H9 (cell line): Measurements from ENCODE around the gene RNF141. TPM values are rescaled to one million over a fixed set of nuclear protein-coding genes. Genes with fewer than 3 reads are reported as not detected.

Experiments used
- DNase-seq: peaks from one replicate; pipeline ENCODE4 v3.0.0-alpha.2; 2017
- H2AFZ ChIP-seq: one replicate; pipeline ENCODE4 v1.6.1; 2013; ENCODE audit warnings: mild to moderate bottlenecking, low read length, control low read depth, moderate library complexity
- H2AK5ac ChIP-seq: 2 replicates; pipeline ENCODE4 v1.6.1; 2013; ENCODE audit warnings: low read length, control low read depth, mixed read lengths; ENCODE audit not compliant: insufficient read length
- H2BK120ac ChIP-seq: one replicate; pipeline ENCODE4 v1.6.1; 2013; ENCODE audit warnings: low read depth, mild to moderate bottlenecking, low read length, control low read depth, inconsistent platforms; ENCODE audit not compliant: poor library complexity, severe bottlenecking
- H2BK12ac ChIP-seq: 2 replicates; pipeline ENCODE4 v1.6.1; 2013; ENCODE audit warnings: low read length, control low read depth, mixed read lengths, low read depth; ENCODE audit not compliant: insufficient read length
- H2BK15ac ChIP-seq: 2 replicates; pipeline ENCODE4 v1.6.1; 2013; ENCODE audit warnings: low read depth, low read length, control low read depth
- H2BK20ac ChIP-seq: one replicate; pipeline ENCODE4 v1.6.1; 2013; ENCODE audit warnings: low read depth, mild to moderate bottlenecking, low read length, control low read depth, inconsistent platforms; ENCODE audit not compliant: poor library complexity, severe bottlenecking
- H2BK5ac ChIP-seq: 2 replicates; pipeline ENCODE4 v1.6.1; 2013; ENCODE audit warnings: low read length, control low read depth, mixed read lengths; ENCODE audit not compliant: insufficient read length
- H3K14ac ChIP-seq: 2 replicates; pipeline ENCODE4 v1.6.1; 2013; ENCODE audit warnings: low read length, control low read depth; ENCODE audit not compliant: insufficient read depth
- H3K18ac ChIP-seq: 2 replicates; pipeline ENCODE4 v1.6.1; 2013; ENCODE audit warnings: low read depth, mild to moderate bottlenecking, mixed read lengths, low read length, control low read depth; ENCODE audit not compliant: insufficient read length
- H3K23ac ChIP-seq: 2 replicates; pipeline ENCODE4 v1.6.1; 2013; ENCODE audit warnings: low read length, control low read depth, mixed read lengths, low read depth; ENCODE audit not compliant: insufficient read length
- H3K23me2 ChIP-seq: 2 replicates; pipeline ENCODE4 v1.6.1; 2013; ENCODE audit warnings: low read depth, mild to moderate bottlenecking, mixed read lengths, low read length, control low read depth; ENCODE audit not compliant: insufficient read length, poor library complexity, severe bottlenecking
- H3K27ac ChIP-seq: 2 replicates; pipeline ENCODE4 v1.5.1; 2013; ENCODE audit warnings: low read length, control low read depth, mixed read lengths, low read depth; ENCODE audit not compliant: insufficient read length
- H3K27me3 ChIP-seq: 2 replicates; pipeline ENCODE4 v1.6.1; 2013; ENCODE audit warnings: low read length, control low read depth, inconsistent platforms; ENCODE audit not compliant: insufficient read depth
- H3K4ac ChIP-seq: 2 replicates; pipeline ENCODE4 v1.6.1; 2013; ENCODE audit warnings: low read depth, mild to moderate bottlenecking, control low read depth, inconsistent platforms, low read length, moderate library complexity
- H3K4me1 ChIP-seq: 2 replicates; pipeline ENCODE4 v1.6.1; 2013; ENCODE audit warnings: low read length, control low read depth, inconsistent platforms; ENCODE audit not compliant: insufficient read depth
- H3K4me2 ChIP-seq: 2 replicates; pipeline ENCODE4 v1.6.1; 2013; ENCODE audit warnings: low read length, control low read depth, mixed read lengths; ENCODE audit not compliant: insufficient read length, insufficient read depth
- H3K56ac ChIP-seq: 2 replicates; pipeline ENCODE4 v1.6.1; 2013; ENCODE audit warnings: low read depth, mild to moderate bottlenecking, mixed read lengths, low read length, control low read depth; ENCODE audit not compliant: insufficient read length
- H3K79me1 ChIP-seq: 2 replicates; pipeline ENCODE4 v1.6.1; 2013; ENCODE audit warnings: low read depth, mild to moderate bottlenecking, moderate library complexity, low read length, control low read depth, inconsistent platforms; ENCODE audit not compliant: insufficient read depth, poor library complexity, severe bottlenecking
- H3K79me2 ChIP-seq: 2 replicates; pipeline ENCODE4 v1.6.1; 2013; ENCODE audit warnings: low read length, control low read depth, inconsistent platforms; ENCODE audit not compliant: insufficient read depth
- H3K9ac ChIP-seq: 2 replicates; pipeline ENCODE4 v1.6.1; 2013; ENCODE audit warnings: low read length, control low read depth, mixed read lengths; ENCODE audit not compliant: insufficient read length; ENCODE audit errors: extremely low read depth
- H3K9me3 ChIP-seq: one replicate; pipeline ENCODE4 v1.6.1; 2013; ENCODE audit warnings: low read depth, low read length, inconsistent platforms; ENCODE audit not compliant: control insufficient read depth
- H3T11ph ChIP-seq: one replicate; pipeline ENCODE4 v1.6.1; 2013; ENCODE audit warnings: mild to moderate bottlenecking, low read length, control low read depth, inconsistent platforms
- H4K20me1 ChIP-seq: one replicate; pipeline ENCODE4 v1.6.1; 2013; ENCODE audit not compliant: control insufficient read depth, insufficient read length, insufficient read depth
- H4K5ac ChIP-seq: 2 replicates; pipeline ENCODE4 v1.6.1; 2013; ENCODE audit warnings: low read depth, mild to moderate bottlenecking, mixed read lengths, low read length, control low read depth; ENCODE audit not compliant: insufficient read length
- H4K8ac ChIP-seq: replicated peaks from 2 replicates; pipeline ENCODE4 v1.6.1; 2013; ENCODE audit warnings: low read length, control low read depth, mixed read lengths, low read depth; ENCODE audit not compliant: insufficient read length
- H4K91ac ChIP-seq: 2 replicates; pipeline ENCODE4 v1.6.1; 2013; ENCODE audit warnings: low read depth, mild to moderate bottlenecking, moderate library complexity, mixed read lengths, low read length, control low read depth; ENCODE audit not compliant: insufficient read length
- H3K27ac Mint-ChIP-seq, 3 experiments: 2 replicates in 2 of 3; 3 replicates in 1 of 3; pipeline ENCODE4 v1.8.0; 2020 to 2021; ENCODE audit warnings: mixed read lengths in 3 of 3, mild to moderate bottlenecking in 1 of 3, moderate library complexity in 1 of 3
- H3K27me3 Mint-ChIP-seq: 2 replicates; pipeline ENCODE4 v1.8.0; 2021; ENCODE audit warnings: low read depth, mild to moderate bottlenecking, moderate library complexity, mixed read lengths
- H3K36me3 Mint-ChIP-seq, 3 experiments: 2 replicates in 2 of 3; 3 replicates in 1 of 3; pipeline ENCODE4 v1.8.0; 2020 to 2021; ENCODE audit warnings: low read depth in 3 of 3, mixed read lengths in 3 of 3; ENCODE audit not compliant: insufficient read depth in 1 of 3
- H3K4me1 Mint-ChIP-seq, 2 experiments: 2 replicates each; pipeline ENCODE4 v1.8.0; 2020; ENCODE audit warnings: mixed read lengths in 2 of 2
- H3K4me3 Mint-ChIP-seq, 2 experiments: 2 replicates in 1 of 2; 3 replicates in 1 of 2; pipeline ENCODE4 v1.8.0; 2020 to 2021; ENCODE audit warnings: mild to moderate bottlenecking in 2 of 2, mixed read lengths in 2 of 2, moderate library complexity in 1 of 2
- H3K9me3 Mint-ChIP-seq, 2 experiments: 2 replicates in 1 of 2; 3 replicates in 1 of 2; pipeline ENCODE4 v1.8.0; 2020; ENCODE audit warnings: mild to moderate bottlenecking in 2 of 2, mixed read lengths in 2 of 2, moderate library complexity in 1 of 2
- WGBS: extraction: QIAGEN DNeasy Blood & Tissue Kit; methylation state at CpG from one replicate; pipeline ENCODE4 v1.1.7; 2013; ENCODE audit warnings: missing lambda C conversion rate, low lambda C conversion rate, mixed read lengths; ENCODE audit not compliant: insufficient read length; ENCODE audit errors: extremely low coverage; 5-methylcytosine and 5-hydroxymethylcytosine counted together
- total RNA-seq: library from RNA; stranded (reverse); gene quantifications from 2 replicates; pipeline ENCODE4 v1.2.1, GENCODE V29; 2021
- TF ChIP-seq, protein P1 (sequence below): fragments of 200-600 bp; sonication (generic); conservative IDR thresholded peaks from 3 replicates; pipeline ENCODE4 v1.8.0; 2021; ENCODE audit warnings: antibody characterized with exemption, mild to moderate bottlenecking

RNF141 gene
- total RNA-seq, 1 experiment from 2014 or later, result 24.7 TPM

DNA sequence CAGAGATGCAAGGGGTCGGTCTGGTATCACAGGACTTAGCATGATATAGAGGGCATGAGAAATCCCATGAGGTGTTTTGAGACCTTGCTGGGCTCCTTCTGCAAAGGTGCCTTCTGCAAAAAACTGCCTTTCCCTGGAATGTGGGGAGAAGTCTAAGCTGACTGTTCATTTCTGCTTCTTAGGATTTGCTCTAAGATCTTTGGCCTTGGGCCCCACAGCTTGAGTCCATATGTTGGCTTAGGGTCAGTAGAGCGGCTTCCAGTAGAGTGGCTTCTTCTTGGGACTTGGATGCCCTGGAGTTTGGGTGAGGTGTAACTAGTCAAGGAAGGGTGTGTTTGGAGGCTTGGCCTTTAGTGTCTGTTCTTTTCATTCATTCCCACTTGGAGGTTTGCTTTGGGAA, 48.9 kb downstream of the RNF141 start:
- Histone ChIP-seq H3K14ac (no peak overlapping the region), H3K4me1 (peaks cover 3% of the 10 kb centered on the region; the same call in 1 of the 2 replicates), H3K27ac (no peak overlapping the region), H3K56ac (no peak overlapping the region), H3K4ac (no peak overlapping the region), H3T11ph (no peak overlapping the region), H2AK5ac (no peak overlapping the region), H3K79me1 (no peaks in the 10 kb centered on the region), H3K9ac (no peak overlapping the region), H2BK5ac (no peak overlapping the region), H3K9me3 (no peaks in the 10 kb centered on the region), H3K27me3 (no peaks in the 10 kb centered on the region), H2BK15ac (no peak overlapping the region), H2BK120ac (no peak overlapping the region), H4K20me1 (no peaks in the 10 kb centered on the region), H3K23me2 (no peaks in the 10 kb centered on the region), H3K4me2 (no peak overlapping the region), H4K5ac (no peak overlapping the region), H3K18ac (no peak overlapping the region), H2AFZ (no peak overlapping the region), H2BK12ac (no peak overlapping the region), H4K8ac (no peak overlapping the region), H2BK20ac (no peak overlapping the region), H3K23ac (no peak overlapping the region), H3K79me2 (no peaks in the 10 kb centered on the region), H4K91ac (no peak overlapping the region)
- TF ChIP-seq, protein P1, sequence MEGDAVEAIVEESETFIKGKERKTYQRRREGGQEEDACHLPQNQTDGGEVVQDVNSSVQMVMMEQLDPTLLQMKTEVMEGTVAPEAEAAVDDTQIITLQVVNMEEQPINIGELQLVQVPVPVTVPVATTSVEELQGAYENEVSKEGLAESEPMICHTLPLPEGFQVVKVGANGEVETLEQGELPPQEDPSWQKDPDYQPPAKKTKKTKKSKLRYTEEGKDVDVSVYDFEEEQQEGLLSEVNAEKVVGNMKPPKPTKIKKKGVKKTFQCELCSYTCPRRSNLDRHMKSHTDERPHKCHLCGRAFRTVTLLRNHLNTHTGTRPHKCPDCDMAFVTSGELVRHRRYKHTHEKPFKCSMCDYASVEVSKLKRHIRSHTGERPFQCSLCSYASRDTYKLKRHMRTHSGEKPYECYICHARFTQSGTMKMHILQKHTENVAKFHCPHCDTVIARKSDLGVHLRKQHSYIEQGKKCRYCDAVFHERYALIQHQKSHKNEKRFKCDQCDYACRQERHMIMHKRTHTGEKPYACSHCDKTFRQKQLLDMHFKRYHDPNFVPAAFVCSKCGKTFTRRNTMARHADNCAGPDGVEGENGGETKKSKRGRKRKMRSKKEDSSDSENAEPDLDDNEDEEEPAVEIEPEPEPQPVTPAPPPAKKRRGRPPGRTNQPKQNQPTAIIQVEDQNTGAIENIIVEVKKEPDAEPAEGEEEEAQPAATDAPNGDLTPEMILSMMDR, result no peak
- H3K9me3 Mint-ChIP-seq, result no peaks in the 10 kb centered on the region
- no peaks in the 10 kb centered on the region for H3K27me3 Mint-ChIP-seq
- peaks cover 22 to 27% of the 10 kb centered on the region in 2 experiments for H3K4me1 Mint-ChIP-seq
- H3K36me3 Mint-ChIP-seq, result peaks cover 9 to 21% (median 15%) of the 10 kb centered on the region in 3 experiments
- no peak for DNase-seq
- no peak overlapping the region for H3K4me3 Mint-ChIP-seq
- WGBS, result no CpG with 5 or more reads among the region's 2 CpGs
- H3K27ac Mint-ChIP-seq, result no peak overlapping the region
